SK-N-SH treated with all-trans-retinoic acid at 6 μM for 48 hours (cell line): Measurements from ENCODE around the gene SMPDL3B.

Source experiments
- ATAC-seq: fragments of 200-7000 bp; cut with Tn5 transposase; 3 replicates; pipeline ENCODE4 v1.9.1; 2020; ENCODE audit warnings: mild to moderate bottlenecking, moderate library complexity
- ARNTL ChIP-seq: fragments of 450-650 bp; formaldehyde crosslinking; IDR thresholded peaks from 2 replicates; pipeline ENCODE4 v1.5.0; 2020; ENCODE audit warnings: low read depth, mild to moderate bottlenecking, moderate library complexity, borderline replicate concordance
- BACH2 ChIP-seq: fragments of 250-450 bp; sonication (Bioruptor Pico); IDR thresholded peaks from 2 replicates; pipeline ENCODE4 v1.9.0; 2021; ENCODE audit warnings: mild to moderate bottlenecking, borderline replicate concordance
- CREB5 ChIP-seq: fragments of 250-450 bp; sonication (Bioruptor Pico); IDR thresholded peaks from 2 replicates; pipeline ENCODE4 v1.5.1; 2020; ENCODE audit warnings: low read depth, mild to moderate bottlenecking, moderate library complexity
- CSDC2 ChIP-seq: fragments of 250-450 bp; sonication (Bioruptor Pico); IDR thresholded peaks from 2 replicates; pipeline ENCODE4 v1.5.0; 2020; ENCODE audit warnings: mild to moderate bottlenecking, moderate library complexity
- CSRNP3 ChIP-seq: fragments of 250-450 bp; sonication (Bioruptor Pico); IDR thresholded peaks from 2 replicates; pipeline ENCODE4 v1.5.1; 2021; ENCODE audit warnings: mild to moderate bottlenecking, moderate library complexity
- ESRRG ChIP-seq: fragments of 250-450 bp; sonication (Bioruptor Pico); IDR thresholded peaks from 2 replicates; pipeline ENCODE4 v1.6.1; 2021; ENCODE audit warnings: mild to moderate bottlenecking
- GLIS3 ChIP-seq: fragments of 250-450 bp; sonication (Bioruptor Pico); IDR thresholded peaks from 2 replicates; pipeline ENCODE4 v1.5.0; 2020; ENCODE audit warnings: mild to moderate bottlenecking, moderate library complexity
- ISL1 ChIP-seq: fragments of 250-450 bp; sonication (Bioruptor Pico); IDR thresholded peaks from 2 replicates; pipeline ENCODE4 v2.1.2; 2022; ENCODE audit warnings: mild to moderate bottlenecking, moderate library complexity
- OSR1 ChIP-seq: fragments of 250-450 bp; sonication (Bioruptor Pico); IDR thresholded peaks from 2 replicates; pipeline ENCODE4 v1.8.0; 2022; ENCODE audit warnings: moderate library complexity, mild to moderate bottlenecking, inconsistent platforms
- POU6F1 ChIP-seq: fragments of 250-450 bp; sonication (Bioruptor Pico); IDR thresholded peaks from 2 replicates; pipeline ENCODE4 v1.8.0; 2021; ENCODE audit warnings: low read depth, mild to moderate bottlenecking, moderate library complexity, borderline replicate concordance
- PPARA ChIP-seq: fragments of 250-450 bp; sonication (Bioruptor Pico); IDR thresholded peaks from 2 replicates; pipeline ENCODE4 v1.5.0; 2020; ENCODE audit warnings: mild to moderate bottlenecking, borderline replicate concordance
- RARB ChIP-seq: fragments of 250-450 bp; sonication (Bioruptor Pico); IDR thresholded peaks from 2 replicates; pipeline ENCODE4 v1.8.0; 2021; ENCODE audit warnings: mild to moderate bottlenecking, moderate library complexity
- SNAI2 ChIP-seq: fragments of 250-450 bp; sonication (Bioruptor Pico); IDR thresholded peaks from 2 replicates; pipeline ENCODE4 v1.5.0; 2020; ENCODE audit warnings: mild to moderate bottlenecking, moderate library complexity
- TCF4 ChIP-seq: fragments of 250-450 bp; sonication (Bioruptor Pico); IDR thresholded peaks from 2 replicates; pipeline ENCODE4 v1.8.0; 2021; ENCODE audit warnings: mild to moderate bottlenecking, moderate library complexity, borderline replicate concordance
- TOX ChIP-seq: fragments of 250-450 bp; sonication (Bioruptor Pico); IDR thresholded peaks from 2 replicates; pipeline ENCODE4 v1.8.0; 2021; ENCODE audit warnings: mild to moderate bottlenecking, moderate library complexity, borderline replicate concordance
- TSHZ2 ChIP-seq: fragments of 250-450 bp; sonication (Bioruptor Pico); IDR thresholded peaks from 2 replicates; pipeline ENCODE4 v1.5.0; 2020; ENCODE audit warnings: mild to moderate bottlenecking, moderate library complexity
- ZC3H10 ChIP-seq: fragments of 250-450 bp; sonication (Bioruptor Pico); IDR thresholded peaks from 2 replicates; pipeline ENCODE4 v1.5.1; 2021; ENCODE audit warnings: mild to moderate bottlenecking, moderate library complexity
- ZFP3 ChIP-seq: fragments of 250-450 bp; sonication (Bioruptor Pico); IDR thresholded peaks from 2 replicates; pipeline ENCODE4 v1.5.0; 2020; ENCODE audit warnings: mild to moderate bottlenecking, moderate library complexity
- ZFP30 ChIP-seq: fragments of 450-650 bp; formaldehyde crosslinking; IDR thresholded peaks from 2 replicates; pipeline ENCODE4 v1.5.0; 2022; ENCODE audit warnings: mild to moderate bottlenecking, moderate library complexity
- ZNF565 ChIP-seq: fragments of 450-650 bp; formaldehyde crosslinking; conservative IDR thresholded peaks from 2 replicates; pipeline ENCODE4 v1.5.0; 2020; ENCODE audit warnings: low read depth, mild to moderate bottlenecking, moderate library complexity
- ZNF70 ChIP-seq: fragments of 450-650 bp; formaldehyde crosslinking; IDR thresholded peaks from 2 replicates; pipeline ENCODE4 v1.5.0; 2020; ENCODE audit warnings: mild to moderate bottlenecking, moderate library complexity
- ZNF8 ChIP-seq: fragments of 450-650 bp; formaldehyde crosslinking; IDR thresholded peaks from 2 replicates; pipeline ENCODE4 v1.5.0; 2020; ENCODE audit warnings: mild to moderate bottlenecking, moderate library complexity

SMPDL3B gene

GRCh38 chr1:27889506-27889905 is 45.3 kb upstream of the SMPDL3B start:
- no peak for TF ChIP-seq OSR1
- no peak for TF ChIP-seq GLIS3 (CRISPR knock-in tag)
- TF ChIP-seq CREB5 (CRISPR knock-in tag), result no peak
- no peak for TF ChIP-seq ZFP30
- TF ChIP-seq TSHZ2 (CRISPR knock-in tag), result no peak
- TF ChIP-seq RARB (CRISPR knock-in tag), result no peak
- TF ChIP-seq ZNF8 (CRISPR knock-in tag), result no peak
- no peak for TF ChIP-seq ZNF70 (CRISPR knock-in tag)
- TF ChIP-seq CSRNP3 (CRISPR knock-in tag), result no peak
- TF ChIP-seq ISL1, result no peak
- no peak for TF ChIP-seq PPARA (CRISPR knock-in tag)
- no peak for TF ChIP-seq ZC3H10 (CRISPR knock-in tag)
- TF ChIP-seq TCF4 (CRISPR knock-in tag), result no peak
- TF ChIP-seq CSDC2 (CRISPR knock-in tag), result no peak
- TF ChIP-seq SNAI2 (CRISPR knock-in tag), result no peak
- TF ChIP-seq ESRRG (CRISPR knock-in tag), result no peak
- no peak for TF ChIP-seq ARNTL (CRISPR knock-in tag)
- ATAC-seq, result no peak

GRCh38 chr1:27891196-27891889 is 43.5 kb upstream of the SMPDL3B start:
- TF ChIP-seq SNAI2 (CRISPR knock-in tag), result no peak
- no peak for TF ChIP-seq BACH2
- TF ChIP-seq ARNTL (CRISPR knock-in tag), result no peak
- no peak for TF ChIP-seq OSR1
- TF ChIP-seq ZC3H10 (CRISPR knock-in tag), result no peak
- TF ChIP-seq CSDC2 (CRISPR knock-in tag), result no peak
- no peak for TF ChIP-seq GLIS3 (CRISPR knock-in tag)
- no peak for TF ChIP-seq POU6F1 (CRISPR knock-in tag)
- no peak for TF ChIP-seq CREB5 (CRISPR knock-in tag)
- no peak for ATAC-seq

- TF ChIP-seq BACH2, result no peak
- TF ChIP-seq RARB (CRISPR knock-in tag), result no peak
- no peak for TF ChIP-seq ARNTL (CRISPR knock-in tag)
- no peak for TF ChIP-seq ESRRG (CRISPR knock-in tag)
- no peak for TF ChIP-seq CSDC2 (CRISPR knock-in tag)
- no peak for TF ChIP-seq ZFP30
- no peak for TF ChIP-seq ISL1
- TF ChIP-seq SNAI2 (CRISPR knock-in tag), result no peak
- no peak for TF ChIP-seq POU6F1 (CRISPR knock-in tag)
- no peak for TF ChIP-seq ZNF565 (CRISPR knock-in tag)
- no peak for TF ChIP-seq GLIS3 (CRISPR knock-in tag)
- no peak for TF ChIP-seq ZC3H10 (CRISPR knock-in tag)
- TF ChIP-seq TOX, result no peak
- no peak for TF ChIP-seq ZFP3
- no peak for TF ChIP-seq OSR1
- no peak for TF ChIP-seq PPARA (CRISPR knock-in tag)
- ATAC-seq, result no peak
These were observed 40.3 kb upstream of the SMPDL3B start for GRCh38 chr1:27894521-27894920.
